ENCODE measurements around the gene SDK1. TPM values are rescaled to one million over a fixed set of nuclear protein-coding genes. Genes with fewer than 3 reads are reported as not detected.

The SDK1 gene
- total RNA-seq, 4 donors from 2014 or later = 3.7 to 80.9 (median 13.1) TPM

DNA sequence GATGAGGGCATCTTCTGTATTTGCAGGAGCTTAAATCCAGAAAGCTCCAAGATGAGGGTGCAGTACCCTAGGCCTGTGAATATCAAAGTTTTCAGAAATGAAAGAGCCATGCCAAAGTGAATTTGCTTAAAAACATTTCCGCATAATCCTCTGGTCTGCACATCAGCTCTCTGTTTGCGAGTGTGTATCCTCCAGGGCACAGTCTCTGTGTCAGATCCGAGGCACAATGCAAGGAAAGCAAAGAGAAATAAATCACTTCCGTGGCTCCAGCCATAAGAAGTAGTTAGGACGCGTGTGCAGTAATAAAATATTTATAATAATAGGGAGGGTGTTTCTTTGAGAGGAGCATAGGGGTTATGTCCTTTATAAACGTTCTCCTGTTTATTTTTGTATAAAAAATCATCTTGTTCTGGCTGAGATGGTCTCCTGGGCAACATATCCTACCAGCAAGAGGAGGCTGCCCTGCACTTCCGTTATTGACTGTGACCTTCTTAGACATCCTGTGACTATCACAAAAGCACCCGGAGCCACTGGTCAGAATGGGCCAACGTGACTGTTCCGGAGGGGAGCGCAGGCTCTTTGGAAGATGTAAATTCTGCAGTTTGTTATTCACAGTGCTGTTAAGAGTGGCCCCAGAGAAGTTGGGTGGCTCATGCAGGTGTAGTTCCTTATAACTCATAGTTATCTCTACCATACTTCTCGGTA lies 713.4 kb downstream of the SDK1 start:
- Histone ChIP-seq H3K36me3 (no peaks in the 10 kb centered on the region), H3K27ac (no peak overlapping the region), H3K4me1 (no peaks in the 10 kb centered on the region), H3K27me3 (no peaks in the 10 kb centered on the region), H3K9me3 (peaks cover 0 to 5% (median 0%) of the 10 kb centered on the region in 4 donors), H3K4me3 (no peak overlapping the region)
- TF ChIP-seq POLR2A (IDR thresholded peaks at IDR 0.05) (no peak), CTCF (IDR thresholded peaks at IDR 0.05) (no peak)
- DNase-seq = peak in 1 of 3 donors; percentile 22

- Histone ChIP-seq H3K27ac (no peak overlapping the region), H3K36me3 (no peaks in the 10 kb centered on the region), H3K9me3 (peaks cover 0 to 5% (median 0%) of the 10 kb centered on the region in 4 donors), H3K27me3 (no peaks in the 10 kb centered on the region), H3K4me3 (no peak overlapping the region), H3K4me1 (no peaks in the 10 kb centered on the region)
- TF ChIP-seq POLR2A (IDR thresholded peaks at IDR 0.05) (no peak), CTCF (IDR thresholded peaks at IDR 0.05) (no peak)
- no peak for DNase-seq
These were observed 714.3 kb downstream of the SDK1 start for GRCh38 chr7:4015371-4015770.

DNA sequence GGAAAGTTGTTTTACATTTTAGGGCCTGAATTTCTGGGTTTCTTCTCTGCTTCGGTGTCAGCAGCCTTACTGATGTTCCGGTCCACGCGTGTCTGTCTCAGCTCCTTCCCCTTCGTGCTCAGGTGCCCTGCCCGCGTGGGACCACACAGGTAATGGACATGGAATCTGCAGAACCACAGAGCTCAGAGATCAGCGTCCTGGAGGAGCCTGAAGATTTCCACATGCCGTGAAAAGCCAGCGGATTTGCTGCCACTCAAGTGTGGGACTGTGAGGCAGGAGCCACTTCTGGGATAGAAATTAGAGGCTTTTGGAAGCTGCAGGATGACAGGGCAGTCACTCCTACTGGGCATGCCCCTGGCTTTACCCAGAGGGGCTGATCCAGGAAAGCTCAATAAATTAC lies 714.9 kb downstream of the SDK1 start:
- no peak for TF ChIP-seq CTCF (IDR thresholded peaks at IDR 0.05)
- no peak for TF ChIP-seq POLR2A (IDR thresholded peaks at IDR 0.05)
- peak in 1 of 3 donors; percentile 2 for DNase-seq
- peaks cover 0 to 5% (median 0%) of the 10 kb centered on the region in 4 donors for H3K9me3 ChIP-seq
- no peaks in the 10 kb centered on the region for H3K36me3 ChIP-seq
- no peaks in the 10 kb centered on the region for H3K4me1 ChIP-seq
- no peak overlapping the region for H3K27ac ChIP-seq
- no peak overlapping the region for H3K4me3 ChIP-seq
- no peaks in the 10 kb centered on the region for H3K27me3 ChIP-seq

DNA sequence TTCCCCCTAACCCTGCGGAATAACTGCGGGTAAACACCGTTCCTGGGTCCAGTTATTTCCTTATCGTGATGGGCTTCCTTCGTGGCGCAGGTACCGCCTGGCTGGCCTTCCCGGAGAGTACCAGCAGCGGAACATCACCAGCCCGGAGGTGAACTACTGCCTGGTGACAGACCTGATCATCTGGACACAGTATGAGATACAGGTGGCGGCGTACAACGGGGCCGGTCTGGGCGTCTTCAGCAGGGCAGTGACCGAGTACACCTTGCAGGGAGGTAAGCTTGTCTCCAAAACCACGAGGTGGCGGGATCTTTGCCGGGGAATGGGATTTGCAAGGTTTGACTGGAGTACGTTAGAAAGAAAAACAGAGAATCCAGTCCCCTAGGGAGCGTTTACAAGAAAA lies 716.0 kb downstream of the SDK1 start:
- no peak for TF ChIP-seq POLR2A (IDR thresholded peaks at IDR 0.05)
- no peak for TF ChIP-seq CTCF (IDR thresholded peaks at IDR 0.05)
- no peak overlapping the region for H3K4me3 ChIP-seq
- no peaks in the 10 kb centered on the region for H3K36me3 ChIP-seq

GRCh38 chr7:4017785-4018184 lies 716.7 kb downstream of the SDK1 start:
- Histone ChIP-seq H3K27ac (no peak overlapping the region), H3K36me3 (no peaks in the 10 kb centered on the region), H3K4me3 (no peak overlapping the region), H3K4me1 (no peaks in the 10 kb centered on the region), H3K27me3 (no peaks in the 10 kb centered on the region), H3K9me3 (peaks cover 0 to 9% (median 0%) of the 10 kb centered on the region in 4 donors)
- TF ChIP-seq POLR2A (IDR thresholded peaks at IDR 0.05) (no peak), CTCF (IDR thresholded peaks at IDR 0.05) (no peak)
- DNase-seq = peak in 1 of 3 donors; percentile 5

More for the DNA sequence above, 716.0 kb downstream of the SDK1 start:
- peak in 1 of 3 donors; percentile 39 for DNase-seq
- Histone ChIP-seq H3K27ac (no peak overlapping the region), H3K9me3 (peaks cover 0 to 9% (median 0%) of the 10 kb centered on the region in 4 donors), H3K27me3 (no peaks in the 10 kb centered on the region), H3K4me1 (no peaks in the 10 kb centered on the region)
